AG09319 (cell line): ENCODE results near the gene PPP3CA.

ENCODE experiments used
- DNase-seq: peaks from one replicate; pipeline ENCODE4 v3.0.0-alpha.2; 2010; ENCODE audit warnings: low read depth; ENCODE audit errors: extremely low read depth
- CTCF ChIP-seq: IDR thresholded peaks from 2 replicates; pipeline ENCODE4 v1.5.1; 2011; ENCODE audit warnings: low read depth, mild to moderate bottlenecking, inconsistent platforms, low read length, moderate library complexity

The PPP3CA gene

GRCh38 chr4:101315786-101316185, 31.5 kb downstream of the PPP3CA start:
- TF ChIP-seq CTCF = no peak
- DNase-seq = no peak

GRCh38 chr4:101315041-101315440, 32.3 kb downstream of the PPP3CA start:
- no peak for TF ChIP-seq CTCF
- no peak for DNase-seq

- TF ChIP-seq CTCF = no peak
- no peak for DNase-seq
Observed at GRCh38 chr4:101309925-101310324, 37.4 kb downstream of the PPP3CA start.

- TF ChIP-seq CTCF = no peak
- DNase-seq = no peak
Observed at GRCh38 chr4:101307899-101308298, 39.4 kb downstream of the PPP3CA start.

GRCh38 chr4:101306764-101307615, 40.3 kb downstream of the PPP3CA start:
- DNase-seq = no peak
- TF ChIP-seq CTCF = no peak

GRCh38 chr4:101306225-101306624, 41.1 kb downstream of the PPP3CA start:
- TF ChIP-seq CTCF = no peak
- DNase-seq = no peak

GRCh38 chr4:101304916-101305315, 42.4 kb downstream of the PPP3CA start:
- no peak for TF ChIP-seq CTCF
- DNase-seq = no peak
